ENCODE data around the gene BCAR1.
"Not testable (repeated sequence)": the region's sequence is repeated elsewhere in the genome, so short reads cannot be mapped to it uniquely, and the experiment has no call there.

Gene BCAR1

GRCh38 chr16:75241955-75242354 lies 9.5 kb downstream of the BCAR1 start:
- Histone ChIP-seq H3K4me1 (ENCODE audit: control insufficient read depth, insufficient read depth, low read length) (peaks cover 65% of the 10 kb centered on the region), H3K27me3 (ENCODE audit: control insufficient read depth, insufficient read depth, low read length) (no peaks in the 10 kb centered on the region), H3K4me3 (ENCODE audit: low read length) (no peak overlapping the region), H3K4me2 (ENCODE audit: low read length) (no peak overlapping the region), H3K36me3 (ENCODE audit: insufficient read depth, low read length) (peaks cover 48% of the 10 kb centered on the region), H3K9me3 (replicated peaks; ENCODE audit: low read length) (no peaks in the 10 kb centered on the region), H3K9ac (ENCODE audit: low read depth, low read length) (no peak overlapping the region)

- Histone ChIP-seq H3K36me3 (ENCODE audit: insufficient read depth, low read length) (peaks cover 53% of the 10 kb centered on the region), H3K27me3 (ENCODE audit: control insufficient read depth, insufficient read depth, low read length) (no peaks in the 10 kb centered on the region), H3K4me2 (ENCODE audit: low read length) (no peak overlapping the region), H3K9ac (ENCODE audit: low read depth, low read length) (no peak overlapping the region), H3K4me3 (ENCODE audit: low read length) (no peak overlapping the region), H3K9me3 (replicated peaks; ENCODE audit: low read length) (no peaks in the 10 kb centered on the region), H3K4me1 (ENCODE audit: control insufficient read depth, insufficient read depth, low read length) (peaks cover 60% of the 10 kb centered on the region)
Observed at GRCh38 chr16:75241412-75241811, 10.0 kb downstream of the BCAR1 start.

GRCh38 chr16:75240633-75241032 lies 10.8 kb downstream of the BCAR1 start:
- not testable (repeated sequence) for H3K27me3 ChIP-seq (ENCODE audit: control insufficient read depth, insufficient read depth, low read length); H3K4me2 ChIP-seq (ENCODE audit: low read length); H3K9me3 ChIP-seq (replicated peaks; ENCODE audit: low read length); H3K4me3 ChIP-seq (ENCODE audit: low read length); H3K9ac ChIP-seq (ENCODE audit: low read depth, low read length)
- peaks cover 61% of the 10 kb centered on the region for H3K36me3 ChIP-seq (ENCODE audit: insufficient read depth, low read length)
- H3K4me1 ChIP-seq (ENCODE audit: control insufficient read depth, insufficient read depth, low read length), result peaks cover 52% of the 10 kb centered on the region

- H3K4me1 ChIP-seq (ENCODE audit: control insufficient read depth, insufficient read depth, low read length), result peaks cover 42% of the 10 kb centered on the region
- H3K36me3 ChIP-seq (ENCODE audit: insufficient read depth, low read length), result peaks cover 70% of the 10 kb centered on the region
- no peaks in the 10 kb centered on the region for H3K27me3 ChIP-seq (ENCODE audit: control insufficient read depth, insufficient read depth, low read length)
- H3K4me2 ChIP-seq (ENCODE audit: low read length), result no peak overlapping the region
- H3K9me3 ChIP-seq (replicated peaks; ENCODE audit: low read length), result no peaks in the 10 kb centered on the region
- peak overlapping the region; percentile 80 for H3K9ac ChIP-seq (ENCODE audit: low read depth, low read length)
- H3K4me3 ChIP-seq (ENCODE audit: low read length), result no peak overlapping the region
Observed at GRCh38 chr16:75239542-75240122, 11.8 kb downstream of the BCAR1 start.

- peaks cover 42% of the 10 kb centered on the region for H3K4me1 ChIP-seq (ENCODE audit: control insufficient read depth, insufficient read depth, low read length)
- H3K27me3 ChIP-seq (ENCODE audit: control insufficient read depth, insufficient read depth, low read length), result no peaks in the 10 kb centered on the region
- no peaks in the 10 kb centered on the region for H3K9me3 ChIP-seq (replicated peaks; ENCODE audit: low read length)
- H3K4me2 ChIP-seq (ENCODE audit: low read length), result peak overlapping the region; percentile 60
- H3K36me3 ChIP-seq (ENCODE audit: insufficient read depth, low read length), result peaks cover 74% of the 10 kb centered on the region
- peak overlapping the region; percentile 42 for H3K4me3 ChIP-seq (ENCODE audit: low read length)
- H3K9ac ChIP-seq (ENCODE audit: low read depth, low read length), result peak overlapping the region; percentile 80
Observed at GRCh38 chr16:75238853-75239541, 12.4 kb downstream of the BCAR1 start.

- Histone ChIP-seq H3K4me1 (ENCODE audit: control insufficient read depth, insufficient read depth, low read length) (peaks cover 38% of the 10 kb centered on the region), H3K9me3 (replicated peaks; ENCODE audit: low read length) (no peaks in the 10 kb centered on the region), H3K4me2 (ENCODE audit: low read length) (peak overlapping the region; percentile 60), H3K36me3 (ENCODE audit: insufficient read depth, low read length) (peaks cover 80% of the 10 kb centered on the region), H3K9ac (ENCODE audit: low read depth, low read length) (peak overlapping the region; percentile 80), H3K27me3 (ENCODE audit: control insufficient read depth, insufficient read depth, low read length) (no peaks in the 10 kb centered on the region), H3K4me3 (ENCODE audit: low read length) (peak overlapping the region; percentile 42)
Observed at GRCh38 chr16:75238132-75238852, 13.1 kb downstream of the BCAR1 start.

- Histone ChIP-seq H3K27me3 (ENCODE audit: control insufficient read depth, insufficient read depth, low read length) (no peaks in the 10 kb centered on the region), H3K9ac (ENCODE audit: low read depth, low read length) (peak overlapping the region; percentile 80), H3K36me3 (ENCODE audit: insufficient read depth, low read length) (peaks cover 83% of the 10 kb centered on the region), H3K4me1 (ENCODE audit: control insufficient read depth, insufficient read depth, low read length) (peaks cover 38% of the 10 kb centered on the region), H3K4me3 (ENCODE audit: low read length) (no peak overlapping the region), H3K4me2 (ENCODE audit: low read length) (peak overlapping the region; percentile 60), H3K9me3 (replicated peaks; ENCODE audit: low read length) (no peaks in the 10 kb centered on the region)
Observed at GRCh38 chr16:75237398-75238131, 13.9 kb downstream of the BCAR1 start.

GRCh38 chr16:75236736-75237397 lies 14.6 kb downstream of the BCAR1 start:
- H3K9ac ChIP-seq (ENCODE audit: low read depth, low read length), result no peak overlapping the region
- H3K27me3 ChIP-seq (ENCODE audit: control insufficient read depth, insufficient read depth, low read length), result no peaks in the 10 kb centered on the region
- no peak overlapping the region for H3K4me3 ChIP-seq (ENCODE audit: low read length)
- H3K4me2 ChIP-seq (ENCODE audit: low read length), result no peak overlapping the region
- no peaks in the 10 kb centered on the region for H3K9me3 ChIP-seq (replicated peaks; ENCODE audit: low read length)
- H3K36me3 ChIP-seq (ENCODE audit: insufficient read depth, low read length), result peaks cover 79% of the 10 kb centered on the region
- peaks cover 38% of the 10 kb centered on the region for H3K4me1 ChIP-seq (ENCODE audit: control insufficient read depth, insufficient read depth, low read length)

GRCh38 chr16:75236232-75236631 lies 15.2 kb downstream of the BCAR1 start:
- Histone ChIP-seq H3K4me2 (ENCODE audit: low read length) (no peak overlapping the region), H3K4me3 (ENCODE audit: low read length) (no peak overlapping the region), H3K36me3 (ENCODE audit: insufficient read depth, low read length) (peaks cover 78% of the 10 kb centered on the region)

GRCh38 chr16:75235721-75236193 lies 15.7 kb downstream of the BCAR1 start:
- H3K9me3 ChIP-seq (replicated peaks; ENCODE audit: low read length), result no peaks in the 10 kb centered on the region
- no peak overlapping the region for H3K9ac ChIP-seq (ENCODE audit: low read depth, low read length)
- no peaks in the 10 kb centered on the region for H3K27me3 ChIP-seq (ENCODE audit: control insufficient read depth, insufficient read depth, low read length)
- H3K4me3 ChIP-seq (ENCODE audit: low read length), result no peak overlapping the region
- H3K36me3 ChIP-seq (ENCODE audit: insufficient read depth, low read length), result peaks cover 74% of the 10 kb centered on the region
- H3K4me2 ChIP-seq (ENCODE audit: low read length), result no peak overlapping the region
- peaks cover 38% of the 10 kb centered on the region for H3K4me1 ChIP-seq (ENCODE audit: control insufficient read depth, insufficient read depth, low read length)

More at GRCh38 chr16:75236232-75236631, 15.2 kb downstream of the BCAR1 start:
- H3K9me3 ChIP-seq (replicated peaks; ENCODE audit: low read length), result no peaks in the 10 kb centered on the region
- no peak overlapping the region for H3K9ac ChIP-seq (ENCODE audit: low read depth, low read length)
- peaks cover 38% of the 10 kb centered on the region for H3K4me1 ChIP-seq (ENCODE audit: control insufficient read depth, insufficient read depth, low read length)
- H3K27me3 ChIP-seq (ENCODE audit: control insufficient read depth, insufficient read depth, low read length), result no peaks in the 10 kb centered on the region

All from skeletal muscle satellite cell (primary cell).